NCI-H345 treated with DMSO at 0.1 percent for 48 hours (cell line): Measurements from ENCODE around the gene CDK6.
"Not testable (repeated sequence)": the region's sequence is repeated elsewhere in the genome, so short reads cannot be mapped to it uniquely, and the experiment has no call there.

ENCODE experiments used
- DNase-seq: peaks from one replicate; lab custom pipeline; 2025; ENCODE audit not compliant: unreplicated experiment; lab: John Stamatoyannopoulos, UW

The CDK6 gene

DNA sequence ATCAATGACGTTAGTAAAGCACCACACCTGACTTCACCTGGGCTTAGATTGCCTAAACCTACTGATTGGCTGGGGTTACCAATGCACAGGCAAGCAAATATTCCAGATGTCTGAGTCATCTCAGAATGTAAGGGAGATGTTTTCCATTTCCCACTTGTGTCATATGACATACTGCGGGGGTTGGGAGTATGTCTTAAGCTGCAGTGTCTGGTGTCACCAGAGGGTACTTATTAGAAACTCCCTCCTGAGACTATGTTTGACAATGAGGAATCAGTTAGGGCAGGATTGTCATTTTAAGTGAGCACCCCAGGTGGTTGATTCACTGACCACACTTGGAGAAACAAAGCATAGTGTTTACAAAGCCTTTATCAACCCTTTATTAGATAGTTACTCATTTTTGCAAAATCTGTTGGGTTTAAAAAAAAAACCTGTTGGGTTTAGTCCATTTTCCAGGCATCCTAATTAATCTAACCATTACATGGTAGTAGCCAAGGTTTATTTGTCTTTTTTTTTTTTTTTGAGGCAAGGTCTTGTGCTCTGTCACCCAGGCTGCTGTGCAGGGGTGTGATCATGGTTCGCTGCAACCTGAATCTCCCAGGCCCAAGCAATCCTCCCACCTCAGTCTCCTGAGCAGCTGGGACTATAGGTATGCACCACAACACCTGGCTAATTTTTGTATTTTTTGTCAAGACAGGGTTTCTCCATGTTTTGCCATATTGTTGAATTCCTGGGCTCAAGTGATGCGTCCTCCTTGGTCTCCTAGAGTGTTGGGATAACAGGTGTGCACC is 72.5 kb downstream of the CDK6 start:
- no peak for DNase-seq

DNA sequence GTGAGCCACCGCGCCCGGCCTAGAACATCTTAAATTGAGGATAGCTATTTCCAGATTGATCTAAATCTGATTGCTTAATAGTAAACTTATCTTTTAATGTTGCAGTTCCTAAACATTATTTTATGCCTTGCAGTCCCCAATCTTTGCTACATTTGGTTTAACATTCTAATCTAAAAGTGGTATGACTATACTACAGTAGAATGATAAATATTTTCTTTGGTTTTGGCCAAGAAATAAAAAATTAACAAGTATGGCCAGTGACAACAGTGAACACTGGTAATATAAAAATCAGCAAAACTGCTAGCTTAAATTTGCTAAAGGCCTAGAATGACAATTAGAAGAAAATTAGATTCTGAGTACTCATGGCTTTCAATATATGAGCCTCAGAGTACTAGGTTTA is 73.5 kb downstream of the CDK6 start:
- no peak for DNase-seq

DNA sequence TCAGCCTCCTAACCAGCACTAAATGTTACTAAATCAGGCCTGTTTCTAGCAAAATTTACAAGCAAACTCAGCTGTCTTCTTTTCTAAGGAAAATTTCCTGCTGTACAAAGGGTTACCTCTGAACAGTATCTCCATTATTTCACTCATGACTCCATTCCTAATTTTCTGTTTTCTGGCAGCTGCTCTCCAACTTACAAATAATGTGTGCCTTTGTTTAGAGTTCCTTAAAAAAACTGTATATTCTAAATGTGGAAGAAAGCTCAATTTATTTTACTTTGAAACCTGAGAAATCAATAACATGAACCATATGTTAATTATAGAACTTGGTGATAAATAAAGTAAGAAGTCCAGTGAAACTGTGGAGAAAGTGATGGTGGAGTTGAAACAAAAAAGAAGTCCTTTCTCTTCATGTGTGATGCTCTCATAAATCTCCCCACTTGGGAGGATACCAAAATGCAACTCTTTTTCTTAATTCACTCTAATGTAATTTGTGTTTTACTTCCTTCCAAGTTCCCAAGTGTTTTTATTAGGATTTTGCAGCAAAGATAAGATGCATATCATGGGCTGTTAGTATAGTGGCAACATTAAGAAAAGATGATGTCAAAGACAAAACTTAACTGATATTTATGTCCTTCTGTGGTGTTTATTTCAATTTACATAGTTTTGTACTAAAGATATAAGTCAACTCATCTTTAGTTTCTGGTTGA is 74.8 kb downstream of the CDK6 start:
- DNase-seq: no peak

DNA sequence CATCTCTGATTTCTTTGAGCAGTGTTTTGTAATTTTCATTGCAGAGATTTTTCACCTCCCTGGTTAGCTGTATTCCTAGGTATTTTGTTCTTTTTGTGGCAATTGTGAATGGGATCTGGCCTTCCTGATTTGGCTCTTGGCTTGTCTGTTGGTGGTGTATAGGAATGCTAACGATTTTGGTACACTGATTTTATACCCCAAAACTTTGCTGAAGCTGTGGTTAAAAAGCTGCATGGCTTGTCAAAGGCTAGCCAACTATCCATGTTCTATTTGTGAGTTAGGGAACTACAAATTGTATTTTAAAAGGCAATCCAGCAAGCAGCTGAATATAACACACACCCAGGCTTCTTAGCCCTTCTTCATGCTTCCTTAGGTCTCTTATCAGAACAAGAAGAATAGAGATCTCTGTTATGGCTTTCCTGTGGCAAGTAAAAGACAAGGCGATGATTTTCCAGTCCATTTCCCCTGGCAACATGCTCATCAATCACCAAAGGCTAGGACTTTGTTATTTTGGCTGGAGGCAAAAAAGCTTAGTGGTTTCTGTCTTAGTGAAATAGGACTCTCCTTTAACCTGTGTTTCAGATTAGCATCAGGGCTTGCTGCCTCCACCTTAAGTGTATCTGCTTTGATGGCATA is 77.5 kb downstream of the CDK6 start:
- DNase-seq: no peak

DNA sequence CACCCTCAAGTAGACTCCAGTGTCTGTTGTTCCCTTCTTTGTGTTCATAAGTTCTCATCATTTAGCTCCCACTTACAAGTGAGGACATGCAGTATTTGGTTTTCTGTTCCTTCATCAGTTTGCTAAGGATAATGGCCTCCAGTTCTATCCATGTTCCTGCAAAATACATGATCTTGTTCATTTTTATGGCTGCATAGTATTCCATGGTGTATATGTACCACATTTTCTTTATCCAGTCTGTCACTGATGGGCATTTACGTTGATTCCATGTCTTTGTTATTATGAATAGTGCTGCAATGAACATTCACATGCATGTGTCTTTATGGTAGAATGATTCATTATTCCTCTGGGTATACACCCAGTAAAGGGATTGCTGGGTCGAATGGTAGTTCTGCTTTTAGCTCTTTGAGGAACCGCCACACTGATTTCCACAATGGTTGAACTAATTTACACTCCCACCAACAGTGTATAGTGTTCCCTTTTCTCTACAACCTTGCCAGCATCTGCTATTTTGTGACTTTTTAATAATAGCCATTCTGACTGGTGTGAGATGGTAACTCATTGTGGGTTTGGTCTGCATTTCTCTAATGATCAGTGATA is 79.0 kb downstream of the CDK6 start:
- not testable (repeated sequence) for DNase-seq

DNA sequence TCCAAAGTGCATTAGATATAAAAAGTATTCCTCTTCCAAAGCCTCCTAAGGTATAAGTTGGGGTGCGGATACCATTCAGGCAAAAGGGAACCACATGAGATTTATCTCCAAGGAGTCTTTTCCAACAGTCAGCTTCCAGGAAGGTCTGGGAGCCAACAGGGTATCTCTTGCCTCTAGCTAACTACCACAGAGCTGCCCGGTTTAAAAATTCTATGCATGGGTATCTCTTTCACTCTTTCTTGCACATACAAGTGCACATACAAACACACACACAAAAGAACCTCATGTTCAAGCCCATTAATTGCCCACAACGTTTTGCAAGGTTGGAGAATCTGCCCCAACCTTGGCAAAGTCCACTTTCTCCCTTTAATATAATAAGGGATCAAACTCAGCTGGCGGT is 80.7 kb downstream of the CDK6 start:
- no peak for DNase-seq

DNA sequence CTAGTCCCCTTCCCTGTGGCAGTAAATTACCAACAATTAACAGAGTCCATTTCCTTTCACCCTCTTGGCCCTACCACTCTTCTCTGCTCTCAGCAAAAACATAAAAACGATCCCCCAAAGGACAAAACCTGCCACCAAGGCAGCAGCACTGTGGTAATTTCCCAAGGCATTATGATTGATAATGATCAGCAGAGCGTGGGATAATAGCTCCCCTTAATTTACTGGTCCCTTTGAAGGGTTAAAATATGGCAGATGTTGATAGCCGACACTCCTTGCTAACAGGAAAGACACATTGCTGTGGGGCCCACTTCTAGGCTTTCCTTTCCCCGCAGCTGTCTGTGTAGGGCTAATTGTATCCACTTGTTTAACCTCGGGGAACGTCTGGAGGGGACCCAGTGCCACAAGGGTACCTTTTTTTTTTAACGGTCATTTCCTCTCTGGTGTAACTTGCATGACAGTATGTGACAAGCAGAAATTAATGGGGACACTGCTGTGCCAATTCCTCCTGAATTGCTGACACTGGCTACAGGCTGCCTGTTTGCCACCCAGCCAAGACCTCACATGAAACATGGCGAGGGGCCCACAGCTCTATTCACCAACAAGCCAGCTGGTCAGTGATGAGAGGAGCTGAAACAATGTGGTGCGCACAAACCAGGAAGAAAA is 81.3 kb downstream of the CDK6 start:
- no peak for DNase-seq

DNA sequence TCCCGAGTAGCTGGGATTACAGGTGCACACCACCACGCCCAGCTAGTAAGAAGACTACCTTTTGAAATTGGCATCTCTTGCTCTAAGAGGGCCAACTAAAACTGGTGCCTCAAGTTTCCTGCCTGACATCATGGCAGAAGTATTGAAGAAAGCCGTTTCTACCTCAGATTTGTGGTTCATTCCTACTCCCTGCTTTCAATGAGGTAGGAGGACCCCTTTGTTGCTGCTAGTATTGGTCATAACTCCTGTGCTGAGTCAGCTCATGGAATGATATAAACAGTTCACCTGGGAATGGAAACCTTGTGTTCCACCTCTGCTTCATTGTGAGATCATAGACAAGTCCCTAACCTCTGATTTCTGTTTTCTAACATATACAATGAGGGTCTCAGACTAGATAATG is 82.8 kb downstream of the CDK6 start:
- DNase-seq: no peak

DNA sequence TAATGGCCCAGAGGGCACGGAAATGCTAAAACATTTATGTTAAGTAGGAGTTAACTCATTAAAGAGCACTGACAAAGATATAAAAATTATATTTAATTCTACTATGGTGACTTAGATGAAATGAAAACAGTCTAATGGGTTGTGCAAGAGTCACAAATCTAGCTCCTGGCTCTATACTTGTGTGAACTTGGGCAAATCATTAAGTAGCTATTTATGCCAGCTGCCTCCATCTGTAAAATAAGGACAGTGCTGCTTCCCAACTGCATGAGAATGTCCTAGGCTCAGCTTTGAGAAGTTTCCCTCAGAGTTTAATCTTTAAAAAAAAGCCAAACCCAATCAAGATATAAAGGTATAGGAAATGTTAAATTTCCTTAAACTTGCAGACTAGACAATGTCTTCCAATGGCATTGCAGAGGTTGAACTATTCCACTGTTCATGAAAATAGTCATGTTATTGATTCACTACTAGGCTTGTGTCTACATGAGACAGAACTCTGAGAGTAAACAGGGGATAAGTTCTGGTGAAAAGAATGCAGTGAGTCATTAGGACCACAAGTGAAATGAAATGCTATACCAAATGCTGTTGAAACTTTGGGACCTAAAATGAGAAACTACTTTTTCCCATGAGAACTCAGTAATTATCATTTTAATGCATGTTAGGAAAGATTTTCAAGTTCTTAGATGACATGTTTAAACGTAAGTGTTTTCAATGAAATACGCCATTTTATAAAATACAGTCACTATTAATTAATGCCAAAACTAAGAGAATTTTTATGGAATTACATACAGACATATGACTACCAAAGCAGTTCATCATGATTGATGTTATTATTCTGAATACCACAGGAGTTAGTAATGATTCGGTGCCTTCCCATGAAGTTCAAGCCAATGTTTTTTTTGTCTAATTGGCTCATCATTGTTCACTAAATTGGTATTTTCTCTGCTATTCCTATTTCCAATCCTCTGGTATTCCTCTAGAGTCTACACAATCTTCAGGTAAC is 84.2 kb downstream of the CDK6 start:
- DNase-seq: no peak

DNA sequence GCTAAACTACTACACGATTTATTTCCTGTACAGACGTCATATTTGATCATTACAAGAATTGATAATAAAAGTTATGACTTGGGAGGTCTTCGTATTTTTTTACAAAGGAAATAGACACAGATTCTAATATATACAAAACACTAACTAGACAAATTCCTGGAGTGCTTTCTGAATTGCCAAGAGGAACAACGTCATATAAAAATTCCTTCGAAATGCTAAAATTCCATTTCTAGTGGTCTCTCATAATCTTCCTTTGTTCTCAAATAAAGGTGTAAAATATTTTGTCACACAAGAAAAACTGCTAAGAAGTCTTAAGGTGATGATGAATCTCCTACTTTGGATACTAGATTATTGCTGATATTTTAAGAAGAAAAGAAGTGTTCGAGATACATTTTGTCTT is 85.4 kb downstream of the CDK6 start:
- no peak for DNase-seq

DNA sequence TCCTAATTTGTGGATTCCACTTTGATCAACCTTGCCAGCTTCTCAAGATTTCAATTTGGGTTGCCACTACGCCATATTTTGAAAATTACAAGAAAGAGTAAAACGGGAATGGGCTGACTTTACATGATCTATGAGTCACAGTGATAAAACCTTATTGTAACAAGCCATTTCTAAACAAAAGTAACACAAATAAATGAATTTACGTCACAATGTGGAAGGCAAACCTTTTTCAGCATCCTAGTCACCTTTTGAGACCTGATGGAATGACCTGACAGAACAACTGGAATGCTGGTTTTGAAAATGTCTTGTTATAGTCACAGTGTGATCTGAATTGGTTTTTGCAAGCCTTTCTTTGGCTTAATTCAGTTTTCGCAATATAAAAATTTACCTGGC is 85.9 kb downstream of the CDK6 start:
- no peak for DNase-seq

DNA sequence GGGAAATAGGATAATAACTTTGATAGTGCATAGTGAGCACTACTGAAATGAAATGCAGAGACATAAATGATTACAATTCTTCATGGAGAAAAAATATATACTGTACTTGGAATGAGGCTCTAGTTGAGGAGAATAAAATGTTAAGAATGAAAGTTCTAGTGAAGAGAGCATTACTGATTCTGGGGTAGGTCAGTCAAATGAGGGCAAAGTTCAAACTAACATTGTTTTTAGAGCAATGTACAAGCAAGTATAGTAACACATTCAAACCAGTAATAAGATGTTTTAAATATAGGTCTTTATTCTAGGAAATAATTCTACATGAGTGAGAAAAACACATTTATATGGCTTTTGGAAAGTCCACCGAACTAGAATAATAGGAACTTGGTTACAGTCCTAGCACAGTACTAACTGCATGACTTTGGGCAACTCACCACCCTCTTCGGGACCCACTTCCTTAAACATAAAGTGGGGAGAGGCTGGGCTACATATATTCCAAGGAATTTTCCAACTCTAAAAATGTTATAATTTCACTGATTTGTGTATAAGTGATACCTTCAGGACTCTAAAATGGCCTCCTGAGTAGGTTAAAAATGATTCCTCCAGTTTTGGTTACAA is 86.4 kb downstream of the CDK6 start:
- DNase-seq: no peak

DNA sequence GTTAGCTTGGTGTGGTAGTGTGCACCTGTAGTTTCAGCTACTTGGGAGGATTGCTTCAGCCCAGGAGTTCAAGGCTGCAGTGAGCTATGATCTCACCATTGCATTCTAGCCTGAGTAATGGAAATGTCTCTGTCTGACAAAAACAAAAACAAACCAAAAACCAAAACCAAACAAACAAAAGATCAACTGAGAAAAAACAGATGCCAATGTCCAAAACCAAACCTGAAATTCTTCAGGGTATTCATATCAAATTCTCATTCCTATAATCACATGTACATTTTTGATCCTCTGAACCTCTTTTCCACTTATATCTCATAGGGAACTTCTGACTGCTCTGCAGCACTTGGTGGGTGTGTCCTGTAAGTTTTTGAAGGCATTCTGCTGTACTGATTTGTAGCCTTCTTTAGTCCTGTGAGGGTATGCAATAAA is 87.0 kb downstream of the CDK6 start:
- no peak for DNase-seq

DNA sequence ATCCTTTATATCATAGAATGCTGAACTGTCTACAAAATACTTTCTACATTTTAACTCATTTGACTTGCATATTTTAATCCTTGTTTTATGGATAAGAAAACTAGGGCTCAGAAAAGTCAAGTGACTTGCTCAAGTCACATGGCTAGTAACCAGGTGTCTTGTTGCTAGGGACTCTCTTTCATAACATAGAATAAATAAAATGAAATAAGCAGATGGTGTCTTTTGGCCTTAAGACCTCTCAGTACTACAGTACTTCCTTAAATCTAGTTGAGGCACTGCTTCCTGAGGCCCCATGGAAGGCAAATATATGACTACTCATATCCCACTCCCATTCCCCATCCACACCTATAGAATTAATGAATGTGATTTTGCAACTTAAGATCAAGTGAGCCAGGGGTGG is 87.9 kb downstream of the CDK6 start:
- no peak for DNase-seq

DNA sequence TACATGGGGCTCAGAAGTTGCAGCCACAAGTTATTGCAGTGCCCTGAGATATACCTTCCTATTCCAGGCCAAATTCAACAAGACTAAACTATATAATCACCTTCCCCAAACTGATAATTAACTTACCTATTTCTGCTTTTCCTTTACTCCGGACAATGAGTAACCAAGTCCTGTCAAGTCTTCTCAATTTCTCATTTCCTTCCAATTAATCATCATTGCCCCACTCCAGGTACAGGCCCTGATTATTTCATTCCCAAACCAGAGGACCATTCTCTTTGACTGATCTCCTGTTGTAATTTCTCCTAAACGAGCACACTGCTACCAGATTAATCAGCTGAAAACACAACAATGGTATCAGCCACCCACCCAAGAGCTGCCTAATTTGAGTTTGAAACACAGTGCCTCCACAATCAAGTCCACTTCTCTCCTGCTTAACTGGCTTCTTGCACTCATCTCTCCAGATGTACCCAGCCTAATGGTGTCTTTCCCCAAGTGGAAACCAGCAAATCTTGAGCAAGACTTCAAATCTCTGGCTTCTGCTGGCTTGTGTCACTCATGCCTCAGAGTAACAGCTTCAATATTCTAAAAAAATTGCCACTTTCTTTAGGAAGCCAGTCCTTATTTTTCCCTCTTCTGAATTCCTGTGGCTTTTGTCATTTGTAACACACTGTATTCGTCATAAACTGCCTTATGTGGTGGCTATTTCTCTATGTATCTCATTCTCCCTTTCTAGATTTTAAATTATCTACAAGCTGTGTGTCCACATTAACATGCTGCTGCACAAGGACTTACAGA is 89.1 kb downstream of the CDK6 start:
- DNase-seq: no peak

DNA sequence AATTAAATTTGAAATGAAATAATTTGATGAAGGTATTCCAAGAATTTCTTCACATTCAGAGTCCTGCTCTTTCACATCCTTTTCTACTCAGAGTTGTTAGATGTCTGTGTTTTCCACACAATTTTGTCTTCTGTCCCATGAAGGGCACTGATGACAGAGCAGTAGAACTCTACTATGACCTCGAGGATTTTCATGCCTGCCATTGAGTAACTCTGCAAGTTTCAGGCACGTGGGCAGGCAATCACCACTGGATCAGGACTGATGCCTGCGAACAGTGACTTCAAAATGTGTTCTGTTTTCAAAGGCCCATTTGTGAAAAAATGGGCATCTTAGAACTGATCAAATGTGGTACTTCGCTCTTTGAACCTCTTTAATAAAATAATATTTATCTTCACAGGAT is 91.1 kb downstream of the CDK6 start:
- no peak for DNase-seq

DNA sequence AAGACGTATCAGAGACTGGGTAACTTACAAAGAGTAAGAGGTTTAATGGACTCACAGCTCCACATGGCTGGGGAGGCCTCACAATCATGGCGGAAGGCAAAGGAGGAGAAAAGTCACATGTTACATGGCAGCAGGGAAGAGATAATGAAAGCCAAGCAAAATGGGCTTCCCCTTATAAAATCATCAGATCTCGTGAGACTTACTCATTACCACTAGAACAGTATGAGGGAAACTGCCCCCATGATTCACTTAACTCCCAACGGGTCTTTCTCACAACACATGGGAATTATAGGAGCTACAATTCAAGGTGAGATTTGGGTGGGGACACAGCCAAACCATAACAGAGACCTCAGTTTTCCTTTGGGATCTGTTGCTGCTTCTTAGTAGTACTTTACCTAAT is 92.2 kb downstream of the CDK6 start:
- not testable (repeated sequence) for DNase-seq

DNA sequence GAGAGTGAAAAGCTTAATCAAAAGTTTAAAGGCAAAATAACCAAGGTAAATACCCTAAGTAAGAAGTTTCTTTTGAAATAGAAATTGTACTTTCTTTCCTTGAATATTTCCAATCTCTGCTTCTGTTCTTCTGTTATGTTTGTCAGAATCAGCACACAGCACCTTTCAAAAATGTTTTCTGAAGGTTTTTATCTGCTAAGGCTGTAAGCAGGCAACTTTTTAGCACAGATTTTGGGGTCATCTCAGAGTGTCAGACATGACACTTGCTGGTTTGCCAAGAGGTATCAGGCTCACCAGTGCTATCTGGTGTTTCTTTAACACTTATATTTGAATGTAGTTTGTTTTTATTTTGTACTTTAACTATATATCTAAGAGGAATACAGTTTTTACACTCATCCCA is 94.2 kb downstream of the CDK6 start:
- no peak for DNase-seq

DNA sequence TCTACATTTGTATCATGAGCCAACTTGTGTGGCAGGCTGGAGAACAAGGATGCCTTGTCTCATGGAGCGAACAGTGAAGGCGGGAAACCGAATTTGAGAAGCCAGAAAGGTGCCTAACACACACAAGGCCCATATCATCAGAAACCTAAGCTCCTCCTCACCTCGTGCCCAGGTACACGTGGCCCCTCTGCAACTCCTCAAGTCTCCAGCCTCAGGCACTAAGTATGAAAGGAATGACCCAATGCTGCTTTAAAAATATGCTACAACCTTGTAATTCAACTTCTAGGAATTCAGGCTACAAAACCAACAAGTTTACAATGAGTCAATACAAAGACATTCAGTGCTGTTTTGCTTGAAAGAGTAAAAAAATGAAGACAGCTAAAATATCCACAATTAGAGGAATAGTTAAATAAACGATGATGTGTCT is 95.7 kb downstream of the CDK6 start:
- DNase-seq: no peak
